ENCODE results near the gene FRMD4A.

DNA sequence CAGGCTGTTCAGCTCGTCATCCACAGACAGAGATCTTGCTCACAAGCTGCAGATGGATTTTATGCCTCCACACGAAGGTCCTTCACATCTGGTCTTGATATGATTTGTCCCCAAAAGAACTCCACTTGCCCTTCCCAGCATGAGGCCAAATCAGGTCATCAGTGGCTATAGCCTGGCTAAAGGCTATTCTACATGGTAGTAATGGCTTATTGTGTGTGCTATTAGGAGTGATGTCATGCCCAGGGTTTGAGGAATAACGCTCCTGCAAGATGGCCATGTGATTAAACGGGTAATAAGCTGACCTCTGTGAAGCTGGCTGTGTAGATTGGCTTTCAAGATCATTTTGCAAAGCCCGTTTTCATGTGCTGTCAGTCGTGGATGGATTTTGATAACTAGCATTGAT, 313.8 kb downstream of the FRMD4A start:
- TF ChIP-seq EZH2 (IDR thresholded peaks at IDR 0.05; ENCODE audit: insufficient read depth, poor library complexity, severe bottlenecking) = no peak
- no peak for TF ChIP-seq EZH2phosphoT487 (IDR thresholded peaks at IDR 0.05; ENCODE audit: insufficient read depth, low read depth)
